MCF 10A (cell line): ENCODE data around the gene PRM1. TPM values are rescaled to one million over a fixed set of nuclear protein-coding genes. Genes with fewer than 3 reads are reported as not detected.

Experiments used
- BruUV-seq: library from RNA; stranded (reverse); fragments of 400-500 nt; replicated peaks from 2 replicates; lab custom pipeline; 2021; lab: Mats Ljungman, UMichigan
- CTCF ChIA-PET: fragments of 300-600 bp; sonication (Branson Sonifier 250); formaldehyde crosslinking; extraction: SDS; loops from one replicate; lab custom pipeline; 2021; ENCODE audit warnings: antibody characterized with exemption, inconsistent platforms; lab: Yijun Ruan, JAX
- POLR2A ChIA-PET: fragments of 300-600, 350-650 bp; sonication (Branson Sonifier 250); formaldehyde crosslinking; extraction: SDS; loops from one replicate; lab custom pipeline; 2020; ENCODE audit warnings: antibody characterized with exemption, inconsistent platforms; lab: Yijun Ruan, JAX
- DNase-seq: peaks from one replicate; pipeline ENCODE4 v3.0.0-alpha.2; 2018; ENCODE audit not compliant: unreplicated experiment
- H3K27ac Mint-ChIP-seq: one replicate; pipeline ENCODE4 v1.8.0; 2022; ENCODE audit warnings: mild to moderate bottlenecking, low read depth, mixed read lengths; ENCODE audit not compliant: unreplicated experiment
- H3K27me3 Mint-ChIP-seq: one replicate; pipeline ENCODE4 v1.8.0; 2022; ENCODE audit warnings: mixed read lengths; ENCODE audit not compliant: insufficient read depth, unreplicated experiment
- H3K36me3 Mint-ChIP-seq: one replicate; pipeline ENCODE4 v1.8.0; 2022; ENCODE audit warnings: mild to moderate bottlenecking, moderate library complexity, mixed read lengths; ENCODE audit not compliant: insufficient read depth, unreplicated experiment
- H3K4me1 Mint-ChIP-seq: one replicate; pipeline ENCODE4 v1.8.0; 2022; ENCODE audit warnings: mixed read lengths; ENCODE audit not compliant: insufficient read depth, unreplicated experiment
- H3K4me3 Mint-ChIP-seq: one replicate; pipeline ENCODE4 v1.8.0; 2022; ENCODE audit warnings: mild to moderate bottlenecking, moderate library complexity, mixed read lengths; ENCODE audit not compliant: unreplicated experiment
- H3K9me3 Mint-ChIP-seq: one replicate; pipeline ENCODE4 v1.8.0; 2022; ENCODE audit warnings: mixed read lengths; ENCODE audit not compliant: unreplicated experiment
- intact Hi-C: fragments of 100-400 bp; cut with micrococcal nuclease; formaldehyde crosslinking; loops from 2 replicates; pipeline ENCODE4 v1.14.1; 2022
- total RNA-seq: library from RNA; stranded (reverse); gene quantifications from 2 replicates; pipeline ENCODE4 v1.2.3, GENCODE V29; 2022
- TF ChIP-seq, protein P1 (sequence below): fragments of 200-600 bp; IDR thresholded peaks from one replicate; pipeline ENCODE4 v1.8.0; 2022; ENCODE audit warnings: antibody characterized with exemption, mild to moderate bottlenecking; ENCODE audit not compliant: unreplicated experiment

Gene PRM1
- total RNA-seq, 1 experiment from 2014 or later: not detected

GRCh38 chr16:11248133-11248532 is 33.0 kb downstream of the PRM1 start:
- CTCF ChIA-PET: interaction anchor here (0.8 to 1.1 kb wide), 4 partner anchors 9 to 280 kb away, joined by 3 to 7 read pairs (median 3); no protein-coding TSS in a partner anchor
- DNase-seq: no peak

DNA sequence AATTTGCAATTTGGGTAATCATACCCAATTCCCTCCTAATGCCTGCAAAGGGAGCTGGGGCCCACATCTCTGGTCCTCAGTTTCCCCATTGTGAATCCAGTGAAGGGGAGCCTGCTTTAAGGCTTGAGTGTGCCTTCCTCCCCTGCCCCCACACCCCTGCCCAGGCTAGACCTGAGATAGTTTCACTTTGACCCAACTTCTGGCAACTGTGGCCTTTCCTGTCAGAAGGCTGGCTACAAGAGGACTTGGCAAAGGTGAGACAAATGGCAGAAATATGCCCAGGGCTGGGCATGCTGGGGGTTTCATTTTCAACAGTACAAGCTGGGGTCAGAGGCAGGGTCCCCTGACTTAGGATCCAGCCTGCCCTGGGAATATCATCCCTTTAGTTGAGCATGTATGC is 35.1 kb downstream of the PRM1 start:
- CTCF ChIA-PET: interaction anchor here (0.6 to 1.0 kb wide), 4 partner anchors 9 to 998 kb away, joined by 3 to 9 read pairs (median 4); no protein-coding TSS in a partner anchor

More at GRCh38 chr16:11248133-11248532, 33.0 kb downstream of the PRM1 start:
- no TSS peak for BruUV-seq
- Mint-ChIP-seq H3K9me3 (no peaks in the 10 kb centered on the region), H3K27ac (no peak overlapping the region), H3K4me3 (no peak overlapping the region), H3K4me1 (no peaks in the 10 kb centered on the region), H3K36me3 (peaks cover 5% of the 10 kb centered on the region), H3K27me3 (no peaks in the 10 kb centered on the region)
- intact Hi-C loops: no loop called here
- TF ChIP-seq, protein P1, sequence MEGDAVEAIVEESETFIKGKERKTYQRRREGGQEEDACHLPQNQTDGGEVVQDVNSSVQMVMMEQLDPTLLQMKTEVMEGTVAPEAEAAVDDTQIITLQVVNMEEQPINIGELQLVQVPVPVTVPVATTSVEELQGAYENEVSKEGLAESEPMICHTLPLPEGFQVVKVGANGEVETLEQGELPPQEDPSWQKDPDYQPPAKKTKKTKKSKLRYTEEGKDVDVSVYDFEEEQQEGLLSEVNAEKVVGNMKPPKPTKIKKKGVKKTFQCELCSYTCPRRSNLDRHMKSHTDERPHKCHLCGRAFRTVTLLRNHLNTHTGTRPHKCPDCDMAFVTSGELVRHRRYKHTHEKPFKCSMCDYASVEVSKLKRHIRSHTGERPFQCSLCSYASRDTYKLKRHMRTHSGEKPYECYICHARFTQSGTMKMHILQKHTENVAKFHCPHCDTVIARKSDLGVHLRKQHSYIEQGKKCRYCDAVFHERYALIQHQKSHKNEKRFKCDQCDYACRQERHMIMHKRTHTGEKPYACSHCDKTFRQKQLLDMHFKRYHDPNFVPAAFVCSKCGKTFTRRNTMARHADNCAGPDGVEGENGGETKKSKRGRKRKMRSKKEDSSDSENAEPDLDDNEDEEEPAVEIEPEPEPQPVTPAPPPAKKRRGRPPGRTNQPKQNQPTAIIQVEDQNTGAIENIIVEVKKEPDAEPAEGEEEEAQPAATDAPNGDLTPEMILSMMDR: no peak
- POLR2A ChIA-PET: no interaction called here

GRCh38 chr16:11245222-11245737 is 35.9 kb downstream of the PRM1 start:
- H3K4me3 Mint-ChIP-seq: no peak overlapping the region
- no peaks in the 10 kb centered on the region for H3K4me1 Mint-ChIP-seq
- no peak for DNase-seq
- TF ChIP-seq, protein P1: no peak
- BruUV-seq: no TSS peak
- H3K36me3 Mint-ChIP-seq: no peaks in the 10 kb centered on the region
- ChIA-PET POLR2A (interaction anchor here (0.6 to 1.2 kb wide), 3 partner anchors 9 to 216 kb away, joined by 3 to 4 read pairs (median 3); no protein-coding TSS in a partner anchor), CTCF (interaction anchor here (1.0 kb wide), 2 partner anchors 10 to 281 kb away, joined by 5 to 9 read pairs; no protein-coding TSS in a partner anchor)
- no peaks in the 10 kb centered on the region for H3K9me3 Mint-ChIP-seq
- H3K27ac Mint-ChIP-seq: no peak overlapping the region
- intact Hi-C loops: no loop called here
- no peaks in the 10 kb centered on the region for H3K27me3 Mint-ChIP-seq

More for the DNA sequence above, 35.1 kb downstream of the PRM1 start:
- Mint-ChIP-seq H3K4me1 (no peaks in the 10 kb centered on the region), H3K9me3 (no peaks in the 10 kb centered on the region), H3K27me3 (no peaks in the 10 kb centered on the region), H3K4me3 (no peak overlapping the region), H3K27ac (no peak overlapping the region), H3K36me3 (no peaks in the 10 kb centered on the region)
- POLR2A ChIA-PET: interaction anchor here (0.6 to 1.2 kb wide), 3 partner anchors 10 to 217 kb away, joined by 3 to 4 read pairs (median 3); no protein-coding TSS in a partner anchor
- BruUV-seq: no TSS peak
- DNase-seq: no peak
- intact Hi-C loops: no loop called here
- TF ChIP-seq, protein P1: no peak

DNA sequence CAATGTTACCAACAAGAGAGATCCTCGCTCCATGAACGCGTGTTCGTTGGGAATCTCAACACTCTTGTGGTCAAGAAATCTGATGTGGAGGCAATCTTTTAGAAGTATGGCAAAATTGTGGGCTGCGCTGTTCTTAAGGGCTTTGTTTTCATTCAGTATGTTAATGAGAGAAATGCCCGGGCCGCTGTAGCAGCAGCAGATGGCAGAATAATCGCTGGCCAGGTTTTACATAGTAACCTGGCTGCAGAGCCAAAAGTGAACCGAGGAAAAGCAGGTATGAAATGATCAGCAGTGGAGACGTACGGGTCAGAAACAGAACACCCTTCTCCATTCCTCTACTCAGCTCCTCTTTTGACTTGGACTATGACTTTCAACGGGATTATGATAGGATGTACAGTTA is 38.5 kb downstream of the PRM1 start:
- intact Hi-C loops: no loop called here
- Mint-ChIP-seq H3K36me3 (no peaks in the 10 kb centered on the region), H3K27me3 (no peaks in the 10 kb centered on the region), H3K4me3 (no peak overlapping the region), H3K27ac (no peak overlapping the region), H3K9me3 (no peaks in the 10 kb centered on the region), H3K4me1 (no peaks in the 10 kb centered on the region)
- no TSS peak for BruUV-seq
- TF ChIP-seq, protein P1: no peak
- ChIA-PET CTCF (interaction anchor here (1.1 kb wide), 1 partner anchor 148 kb away, joined by 3 read pairs; no protein-coding TSS in a partner anchor), POLR2A (no interaction called here)
- DNase-seq: no peak
